Measurements from ENCODE around the gene NOSIP. TPM values are rescaled to one million over a fixed set of nuclear protein-coding genes. Genes with fewer than 3 reads are reported as not detected.

NOSIP gene
- total RNA-seq, 1 experiment from 2014 or later = 97.9 TPM

GRCh38 chr19:49533551-49534488, 46.5 kb downstream of the NOSIP start:
- Mint-ChIP-seq H3K27ac (no peak overlapping the region), H3K4me1 (peaks cover 17% of the 10 kb centered on the region), H3K9me3 (no peaks in the 10 kb centered on the region), H3K27me3 (ENCODE audit: low read depth) (peaks cover 22% of the 10 kb centered on the region), H3K36me3 (peaks cover 3% of the 10 kb centered on the region; the same call in 1 of the 2 replicates), H3K4me3 (peak overlapping the region; percentile 71)
- CTCF ChIA-PET = interaction anchor here (0.5 to 4.5 kb wide), 21 partner anchors 9 to 212 kb away, joined by 3 to 62 read pairs (median 4); partner anchors contain the start of genes FLT3LG, NOSIP and RRAS
- POLR2A ChIA-PET = interaction anchor here (0.6 to 1.8 kb wide), 3 partner anchors 21 to 62 kb away, joined by 3 to 4 read pairs (median 3); partner anchors contain the start of gene FCGRT
- peak; percentile 82 for DNase-seq (ENCODE audit: low spot score)
- peak; percentile 75 for ATAC-seq
- TF ChIP-seq SP1 (CRISPR knock-in tag; conservative IDR thresholded peaks at IDR 0.05) = peak; percentile 88
- peak; percentile 60; the same call in 1 of the 2 replicates for TF ChIP-seq USF1 (CRISPR knock-in tag; IDR thresholded peaks at IDR 0.05)
- TF ChIP-seq FOXP1 (CRISPR knock-in tag; IDR thresholded peaks at IDR 0.05; ENCODE audit: borderline replicate concordance) = peak; percentile 82; the same call in 1 of the 2 replicates
- TF ChIP-seq HMGXB4 (CRISPR knock-in tag; IDR thresholded peaks at IDR 0.05) = peak; percentile 74; the same call in 1 of the 2 replicates
- TF ChIP-seq FOXK1 (CRISPR knock-in tag; IDR thresholded peaks at IDR 0.05) = no peak; the same call in 1 of the 2 replicates
- TF ChIP-seq ZNF423 (CRISPR knock-in tag; IDR thresholded peaks at IDR 0.05) = peak; percentile 44; the same call in 1 of the 2 replicates
- peak; percentile 71 for TF ChIP-seq MAX (CRISPR knock-in tag; IDR thresholded peaks at IDR 0.05)
- no peak for TF ChIP-seq TEAD1 (CRISPR knock-in tag; IDR thresholded peaks at IDR 0.05)
- TF ChIP-seq ARID4B (CRISPR knock-in tag; IDR thresholded peaks at IDR 0.05; ENCODE audit: borderline replicate concordance) = no peak; the same call in none of the 2 replicates
- no peak for TF ChIP-seq ZNF425 (CRISPR knock-in tag; conservative IDR thresholded peaks at IDR 0.05)
- TF ChIP-seq ATF1 (CRISPR knock-in tag; IDR thresholded peaks at IDR 0.05) = peak; percentile 74; the same call in 1 of the 2 replicates
- no peak for TF ChIP-seq ZNF512 (CRISPR knock-in tag; IDR thresholded peaks at IDR 0.05; ENCODE audit: borderline replicate concordance)
- TF ChIP-seq ZNF416 (CRISPR knock-in tag; IDR thresholded peaks at IDR 0.05) = no peak
- no peak for TF ChIP-seq IRF2 (CRISPR knock-in tag; IDR thresholded peaks at IDR 0.05; ENCODE audit: borderline replicate concordance, low read depth)
- TF ChIP-seq TEAD4 (CRISPR knock-in tag; IDR thresholded peaks at IDR 0.05) = no peak
- no peak for TF ChIP-seq PREB (CRISPR knock-in tag; IDR thresholded peaks at IDR 0.05; ENCODE audit: borderline replicate concordance)
- no peak for TF ChIP-seq ZNF396 (CRISPR knock-in tag; IDR thresholded peaks at IDR 0.05; ENCODE audit: borderline replicate concordance)
- TF ChIP-seq TCF7 (CRISPR knock-in tag; IDR thresholded peaks at IDR 0.05; ENCODE audit: low read depth) = no peak
- TF ChIP-seq USF2 (CRISPR knock-in tag; IDR thresholded peaks at IDR 0.05) = peak; percentile 69
- TF ChIP-seq RELA (CRISPR knock-in tag; IDR thresholded peaks at IDR 0.05; ENCODE audit: borderline replicate concordance) = peak; percentile 79; the same call in 1 of the 2 replicates
- no peak for TF ChIP-seq ZBTB21 (CRISPR knock-in tag; IDR thresholded peaks at IDR 0.05; ENCODE audit: borderline replicate concordance)
- 0 out of 2 replicates have a peak, but pooled peaks have one; percentile 33 for TF ChIP-seq CREM (CRISPR knock-in tag; IDR thresholded peaks at IDR 0.05)
